ENCODE results near the gene LRRC3C.

The LRRC3C gene

GRCh38 chr17:39924691-39925055 is 2.9 kb upstream of the LRRC3C start:
- no peaks in the 10 kb centered on the region for H3K9me3 ChIP-seq (ENCODE audit: control insufficient read depth, insufficient read depth, low read depth, low read length)
- peaks cover 42% of the 10 kb centered on the region for H3K36me3 ChIP-seq (ENCODE audit: control insufficient read depth, insufficient read depth, low read length)
- peaks cover 25% of the 10 kb centered on the region for H3K4me1 ChIP-seq (ENCODE audit: control insufficient read depth, insufficient read depth, low read length)
- H3K27ac ChIP-seq (ENCODE audit: low read depth, low read length): no peak overlapping the region
- no peaks in the 10 kb centered on the region for H3K27me3 ChIP-seq (ENCODE audit: control insufficient read depth, insufficient read depth, low read length)
- no peak overlapping the region for H3K4me3 ChIP-seq (ENCODE audit: low read depth, low read length)
- H3K9ac ChIP-seq (ENCODE audit: low read length): no peak overlapping the region

- H3K9ac ChIP-seq (ENCODE audit: low read length): no peak overlapping the region
- no peak overlapping the region for H3K4me3 ChIP-seq (ENCODE audit: low read depth, low read length)
These were observed 2.0 kb upstream of the LRRC3C start for GRCh38 chr17:39925282-39926134.

GRCh38 chr17:39926135-39926587 is 1.4 kb upstream of the LRRC3C start:
- Histone ChIP-seq H3K36me3 (ENCODE audit: control insufficient read depth, insufficient read depth, low read length) (peaks cover 30% of the 10 kb centered on the region), H3K4me1 (ENCODE audit: control insufficient read depth, insufficient read depth, low read length) (peaks cover 25% of the 10 kb centered on the region), H3K27me3 (ENCODE audit: control insufficient read depth, insufficient read depth, low read length) (no peaks in the 10 kb centered on the region), H3K27ac (ENCODE audit: low read depth, low read length) (no peak overlapping the region), H3K4me3 (ENCODE audit: low read depth, low read length) (peak overlapping the region; percentile 71), H3K9ac (ENCODE audit: low read length) (no peak overlapping the region), H3K9me3 (ENCODE audit: control insufficient read depth, insufficient read depth, low read depth, low read length) (no peaks in the 10 kb centered on the region)

More at GRCh38 chr17:39925282-39926134, 2.0 kb upstream of the LRRC3C start:
- Histone ChIP-seq H3K4me1 (ENCODE audit: control insufficient read depth, insufficient read depth, low read length) (peaks cover 25% of the 10 kb centered on the region), H3K9me3 (ENCODE audit: control insufficient read depth, insufficient read depth, low read depth, low read length) (no peaks in the 10 kb centered on the region), H3K36me3 (ENCODE audit: control insufficient read depth, insufficient read depth, low read length) (peaks cover 35% of the 10 kb centered on the region), H3K27me3 (ENCODE audit: control insufficient read depth, insufficient read depth, low read length) (no peaks in the 10 kb centered on the region), H3K27ac (ENCODE audit: low read depth, low read length) (no peak overlapping the region)

GRCh38 chr17:39926588-39927100 is 888 bp upstream of the LRRC3C start:
- Histone ChIP-seq H3K36me3 (ENCODE audit: control insufficient read depth, insufficient read depth, low read length) (peaks cover 25% of the 10 kb centered on the region), H3K27ac (ENCODE audit: low read depth, low read length) (peak overlapping the region; percentile 69; the same call in 1 of the 2 replicates), H3K9me3 (ENCODE audit: control insufficient read depth, insufficient read depth, low read depth, low read length) (no peaks in the 10 kb centered on the region), H3K4me1 (ENCODE audit: control insufficient read depth, insufficient read depth, low read length) (peaks cover 25% of the 10 kb centered on the region), H3K27me3 (ENCODE audit: control insufficient read depth, insufficient read depth, low read length) (no peaks in the 10 kb centered on the region), H3K4me3 (ENCODE audit: low read depth, low read length) (peak overlapping the region; percentile 71), H3K9ac (ENCODE audit: low read length) (peak overlapping the region; percentile 73)

- no peaks in the 10 kb centered on the region for H3K27me3 ChIP-seq (ENCODE audit: control insufficient read depth, insufficient read depth, low read length)
- H3K9ac ChIP-seq (ENCODE audit: low read length): peak overlapping the region; percentile 4
- no peaks in the 10 kb centered on the region for H3K9me3 ChIP-seq (ENCODE audit: control insufficient read depth, insufficient read depth, low read depth, low read length)
- H3K36me3 ChIP-seq (ENCODE audit: control insufficient read depth, insufficient read depth, low read length): peaks cover 10% of the 10 kb centered on the region
- peak overlapping the region; percentile 71 for H3K4me3 ChIP-seq (ENCODE audit: low read depth, low read length)
- peaks cover 25% of the 10 kb centered on the region for H3K4me1 ChIP-seq (ENCODE audit: control insufficient read depth, insufficient read depth, low read length)
- 0 out of 2 replicates have a peak overlapping the region, but pooled peaks have one; percentile 22 for H3K27ac ChIP-seq (ENCODE audit: low read depth, low read length)
These were observed 661 bp downstream of the LRRC3C start for GRCh38 chr17:39927929-39928857.

GRCh38 chr17:39928858-39929645 is 1.5 kb downstream of the LRRC3C start:
- H3K4me3 ChIP-seq (ENCODE audit: low read depth, low read length): no peak overlapping the region
- no peak overlapping the region for H3K9ac ChIP-seq (ENCODE audit: low read length)
- no peaks in the 10 kb centered on the region for H3K27me3 ChIP-seq (ENCODE audit: control insufficient read depth, insufficient read depth, low read length)
- H3K27ac ChIP-seq (ENCODE audit: low read depth, low read length): no peak overlapping the region
- H3K9me3 ChIP-seq (ENCODE audit: control insufficient read depth, insufficient read depth, low read depth, low read length): no peaks in the 10 kb centered on the region
- peaks cover 29% of the 10 kb centered on the region for H3K4me1 ChIP-seq (ENCODE audit: control insufficient read depth, insufficient read depth, low read length)
- peaks cover under 1% of the 10 kb centered on the region; the same call in 1 of the 2 replicates for H3K36me3 ChIP-seq (ENCODE audit: control insufficient read depth, insufficient read depth, low read length)

- no peaks in the 10 kb centered on the region for H3K9me3 ChIP-seq (ENCODE audit: control insufficient read depth, insufficient read depth, low read depth, low read length)
- no peak overlapping the region for H3K9ac ChIP-seq (ENCODE audit: low read length)
- no peaks in the 10 kb centered on the region for H3K36me3 ChIP-seq (ENCODE audit: control insufficient read depth, insufficient read depth, low read length)
- no peak overlapping the region for H3K4me3 ChIP-seq (ENCODE audit: low read depth, low read length)
- peaks cover 26% of the 10 kb centered on the region for H3K4me1 ChIP-seq (ENCODE audit: control insufficient read depth, insufficient read depth, low read length)
- H3K27me3 ChIP-seq (ENCODE audit: control insufficient read depth, insufficient read depth, low read length): no peaks in the 10 kb centered on the region
- no peak overlapping the region for H3K27ac ChIP-seq (ENCODE audit: low read depth, low read length)
These were observed 2.3 kb downstream of the LRRC3C start for GRCh38 chr17:39929646-39930407.

GRCh38 chr17:39933912-39934311 is 6.4 kb downstream of the LRRC3C start:
- Histone ChIP-seq H3K4me1 (ENCODE audit: control insufficient read depth, insufficient read depth, low read length) (peaks cover 9% of the 10 kb centered on the region), H3K9me3 (ENCODE audit: control insufficient read depth, insufficient read depth, low read depth, low read length) (no peaks in the 10 kb centered on the region), H3K27me3 (ENCODE audit: control insufficient read depth, insufficient read depth, low read length) (no peaks in the 10 kb centered on the region), H3K9ac (ENCODE audit: low read length) (no peak overlapping the region), H3K4me3 (ENCODE audit: low read depth, low read length) (no peak overlapping the region), H3K36me3 (ENCODE audit: control insufficient read depth, insufficient read depth, low read length) (no peaks in the 10 kb centered on the region), H3K27ac (ENCODE audit: low read depth, low read length) (no peak overlapping the region)

GRCh38 chr17:39934324-39934723 is 6.8 kb downstream of the LRRC3C start:
- no peaks in the 10 kb centered on the region for H3K9me3 ChIP-seq (ENCODE audit: control insufficient read depth, insufficient read depth, low read depth, low read length)
- H3K4me1 ChIP-seq (ENCODE audit: control insufficient read depth, insufficient read depth, low read length): peaks cover 9% of the 10 kb centered on the region
- H3K9ac ChIP-seq (ENCODE audit: low read length): no peak overlapping the region
- no peaks in the 10 kb centered on the region for H3K36me3 ChIP-seq (ENCODE audit: control insufficient read depth, insufficient read depth, low read length)
- H3K4me3 ChIP-seq (ENCODE audit: low read depth, low read length): no peak overlapping the region
- H3K27ac ChIP-seq (ENCODE audit: low read depth, low read length): no peak overlapping the region
- H3K27me3 ChIP-seq (ENCODE audit: control insufficient read depth, insufficient read depth, low read length): no peaks in the 10 kb centered on the region

GRCh38 chr17:39935909-39936308 is 8.4 kb downstream of the LRRC3C start:
- peaks cover 9% of the 10 kb centered on the region for H3K4me1 ChIP-seq (ENCODE audit: control insufficient read depth, insufficient read depth, low read length)
- no peak overlapping the region for H3K9ac ChIP-seq (ENCODE audit: low read length)
- H3K4me3 ChIP-seq (ENCODE audit: low read depth, low read length): no peak overlapping the region
- H3K9me3 ChIP-seq (ENCODE audit: control insufficient read depth, insufficient read depth, low read depth, low read length): no peaks in the 10 kb centered on the region
- no peak overlapping the region for H3K27ac ChIP-seq (ENCODE audit: low read depth, low read length)
- no peaks in the 10 kb centered on the region for H3K36me3 ChIP-seq (ENCODE audit: control insufficient read depth, insufficient read depth, low read length)
- no peaks in the 10 kb centered on the region for H3K27me3 ChIP-seq (ENCODE audit: control insufficient read depth, insufficient read depth, low read length)
